Keratinocyte (primary cell): Measurements from ENCODE around the gene CTAGE9.

Experiments used
- EZH2 ChIP-seq: IDR thresholded peaks from one replicate; pipeline ENCODE4 v1.6.1; 2012; ENCODE audit warnings: inconsistent platforms, mild to moderate bottlenecking, low read length, moderate library complexity
- TF ChIP-seq, protein P1 (sequence below), 3 experiments: IDR thresholded peaks in 1 of 3; conservative IDR thresholded peaks in 1 of 3; optimal IDR thresholded peaks in 1 of 3; 2 replicates in 2 of 3; 3 replicates in 1 of 3; pipeline versions ENCODE3 to v1.5.1; 2011; ENCODE audit warnings: low read length in 3 of 3, mild to moderate bottlenecking in 3 of 3, moderate library complexity in 2 of 3, control low read depth in 1 of 3, inconsistent platforms in 1 of 3; ENCODE audit not compliant: insufficient read depth in 2 of 3; ENCODE audit errors: extremely low read depth in 1 of 3

DNA sequence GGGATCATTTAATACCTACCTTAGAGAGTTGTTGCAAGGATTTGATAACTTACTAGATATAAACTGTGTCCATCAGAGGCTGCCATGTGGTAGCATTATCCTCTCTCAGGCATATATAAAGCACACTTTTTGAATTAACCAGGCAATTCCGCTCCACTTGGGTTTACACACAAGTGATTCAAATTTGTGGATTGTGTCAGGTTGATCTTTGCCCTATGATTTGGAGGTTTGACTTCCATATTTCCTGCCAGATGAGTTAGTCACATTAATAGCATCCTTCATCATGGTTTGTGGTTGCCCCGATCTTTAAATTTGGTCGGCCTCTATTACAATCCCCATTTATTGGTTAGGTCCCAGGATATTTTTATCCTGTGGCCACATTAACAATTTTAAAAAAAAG lies 44.8 kb upstream of the CTAGE9 start:
- TF ChIP-seq, protein P1, sequence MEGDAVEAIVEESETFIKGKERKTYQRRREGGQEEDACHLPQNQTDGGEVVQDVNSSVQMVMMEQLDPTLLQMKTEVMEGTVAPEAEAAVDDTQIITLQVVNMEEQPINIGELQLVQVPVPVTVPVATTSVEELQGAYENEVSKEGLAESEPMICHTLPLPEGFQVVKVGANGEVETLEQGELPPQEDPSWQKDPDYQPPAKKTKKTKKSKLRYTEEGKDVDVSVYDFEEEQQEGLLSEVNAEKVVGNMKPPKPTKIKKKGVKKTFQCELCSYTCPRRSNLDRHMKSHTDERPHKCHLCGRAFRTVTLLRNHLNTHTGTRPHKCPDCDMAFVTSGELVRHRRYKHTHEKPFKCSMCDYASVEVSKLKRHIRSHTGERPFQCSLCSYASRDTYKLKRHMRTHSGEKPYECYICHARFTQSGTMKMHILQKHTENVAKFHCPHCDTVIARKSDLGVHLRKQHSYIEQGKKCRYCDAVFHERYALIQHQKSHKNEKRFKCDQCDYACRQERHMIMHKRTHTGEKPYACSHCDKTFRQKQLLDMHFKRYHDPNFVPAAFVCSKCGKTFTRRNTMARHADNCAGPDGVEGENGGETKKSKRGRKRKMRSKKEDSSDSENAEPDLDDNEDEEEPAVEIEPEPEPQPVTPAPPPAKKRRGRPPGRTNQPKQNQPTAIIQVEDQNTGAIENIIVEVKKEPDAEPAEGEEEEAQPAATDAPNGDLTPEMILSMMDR (optimal IDR thresholded peaks at IDR 0.05 in 1 of 3, IDR thresholded peaks at IDR 0.05 in 1 of 3, conservative IDR thresholded peaks at IDR 0.05 in 1 of 3; ENCODE audit: extremely low read depth in 1 of 3, insufficient read depth in 2 of 3, low read length in 3 of 3), result no peak
- no peak for TF ChIP-seq EZH2
